Cerebellar cortex (tissue), 1 donor: ENCODE measurements around the gene NOTCH2.

Experiments used
- DNase-seq: peaks from one replicate; pipeline ENCODE4 v3.0.0-alpha.2; 2015; ENCODE audit warnings: low spot score

The NOTCH2 gene

DNA sequence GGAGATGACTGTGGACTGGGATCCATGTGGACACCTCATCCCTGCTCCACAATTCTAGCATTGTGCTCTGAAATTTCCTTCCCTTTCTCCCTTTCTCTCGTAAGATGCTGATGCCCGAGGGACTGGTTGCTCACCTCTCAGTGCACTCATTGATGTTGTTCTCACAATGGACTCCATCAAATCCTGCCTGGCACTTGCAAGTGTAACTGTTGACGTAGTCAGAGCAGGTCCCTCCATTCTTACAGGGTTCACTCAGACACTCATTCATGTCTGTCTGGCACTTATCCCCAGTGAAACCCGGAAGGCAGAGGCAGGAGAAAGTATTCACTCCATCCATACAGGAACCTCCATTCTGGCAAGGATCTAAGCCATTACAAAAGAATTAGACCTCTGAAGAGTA, 128.1 kb downstream of the NOTCH2 start:
- DNase-seq, result no peak

- DNase-seq, result no peak
Observed at GRCh38 chr1:119940697-119941096, 128.8 kb downstream of the NOTCH2 start.

GRCh38 chr1:119937198-119937597, 132.3 kb downstream of the NOTCH2 start:
- DNase-seq, result no peak

DNA sequence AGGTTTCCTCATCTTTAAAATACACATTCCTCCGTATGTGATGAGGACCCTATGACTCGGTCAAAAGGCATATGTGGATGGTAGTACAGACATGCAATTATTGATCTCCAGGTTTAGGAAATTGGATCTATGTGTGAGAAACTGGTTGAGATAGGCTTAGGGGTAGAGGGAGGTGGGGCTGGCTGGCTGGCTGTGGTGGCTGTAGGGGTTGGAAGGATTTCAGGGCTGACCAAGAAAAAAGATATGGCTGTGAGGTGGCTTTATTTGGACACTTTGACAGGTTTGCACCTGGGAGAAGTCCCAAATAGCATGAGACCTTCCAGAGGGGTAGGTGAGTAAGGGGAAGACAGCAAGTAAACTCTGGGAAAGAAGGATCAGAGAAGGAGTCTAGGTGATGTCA, 133.5 kb downstream of the NOTCH2 start:
- no peak for DNase-seq

DNA sequence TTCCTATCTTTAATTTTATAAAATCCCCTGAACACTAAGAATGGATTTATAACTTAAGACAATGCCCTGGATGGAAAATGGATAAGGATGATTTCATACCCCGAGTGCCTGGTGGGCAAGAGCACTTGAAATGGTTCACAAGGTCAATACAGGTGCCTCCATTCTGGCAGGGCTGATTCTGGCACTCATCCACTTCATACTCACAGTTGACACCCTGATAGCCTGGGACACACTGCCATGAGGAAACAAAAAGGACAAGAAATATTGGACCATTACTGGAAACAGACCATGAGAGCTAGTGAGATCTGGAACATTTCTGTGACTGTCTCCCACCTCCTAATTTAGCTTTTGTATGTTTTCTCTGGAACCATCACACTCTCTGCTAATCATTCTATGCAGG, 134.1 kb downstream of the NOTCH2 start:
- DNase-seq, result no peak

- no peak for DNase-seq
Observed at GRCh38 chr1:119933397-119933796, 136.1 kb downstream of the NOTCH2 start.

- no peak for DNase-seq
Observed at GRCh38 chr1:119929643-119930315, 139.7 kb downstream of the NOTCH2 start.

DNA sequence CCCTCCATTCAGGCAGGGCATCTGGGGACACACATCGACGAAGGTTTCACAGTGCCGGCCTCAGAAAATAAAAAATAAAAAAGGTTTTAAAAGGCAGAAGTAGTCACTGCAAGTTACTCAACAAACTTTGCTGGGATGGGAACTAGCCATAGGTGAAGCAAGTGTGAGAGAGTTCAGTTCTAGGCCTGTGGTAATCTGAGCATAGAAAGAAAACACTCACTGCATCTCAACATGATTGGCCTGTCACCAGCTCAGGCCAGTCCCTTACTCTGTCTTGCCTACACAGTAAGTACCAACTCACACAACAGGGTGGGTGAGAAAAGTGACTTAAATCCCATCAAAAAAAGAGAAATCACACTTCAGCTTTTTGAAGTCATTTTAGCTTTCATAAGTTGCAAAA, 142.9 kb downstream of the NOTCH2 start:
- DNase-seq, result no peak

GRCh38 chr1:119924948-119925898, 144.2 kb downstream of the NOTCH2 start:
- DNase-seq, result no peak

- DNase-seq, result no peak
Observed at GRCh38 chr1:119920104-119920968, 149.1 kb downstream of the NOTCH2 start.

- DNase-seq, result no peak
Observed at GRCh38 chr1:119919241-119919640, 150.2 kb downstream of the NOTCH2 start.

DNA sequence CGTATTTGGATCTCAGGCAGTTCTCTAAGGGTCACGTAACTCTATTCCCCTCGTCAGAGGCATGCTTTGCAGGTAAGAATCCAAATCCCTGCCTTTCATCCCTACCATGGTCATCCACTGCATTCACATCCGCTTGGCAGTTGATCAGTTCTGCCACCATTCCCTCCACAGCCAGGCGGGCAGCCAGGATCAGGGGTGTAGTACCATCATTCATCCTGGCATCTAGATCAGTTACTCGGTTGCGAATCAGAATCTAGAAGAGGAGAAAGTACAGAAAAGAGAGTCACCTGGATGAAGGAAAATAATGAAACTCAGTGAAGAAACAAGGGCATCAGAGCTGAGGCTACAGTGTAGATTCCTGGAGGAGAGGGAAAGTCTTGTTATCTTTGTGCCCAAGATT, 151.2 kb downstream of the NOTCH2 start:
- DNase-seq, result no peak

- DNase-seq, result no peak
Observed at GRCh38 chr1:119917304-119918055, 152.0 kb downstream of the NOTCH2 start.

GRCh38 chr1:119915517-119915916, 153.9 kb downstream of the NOTCH2 start:
- DNase-seq, result no peak

DNA sequence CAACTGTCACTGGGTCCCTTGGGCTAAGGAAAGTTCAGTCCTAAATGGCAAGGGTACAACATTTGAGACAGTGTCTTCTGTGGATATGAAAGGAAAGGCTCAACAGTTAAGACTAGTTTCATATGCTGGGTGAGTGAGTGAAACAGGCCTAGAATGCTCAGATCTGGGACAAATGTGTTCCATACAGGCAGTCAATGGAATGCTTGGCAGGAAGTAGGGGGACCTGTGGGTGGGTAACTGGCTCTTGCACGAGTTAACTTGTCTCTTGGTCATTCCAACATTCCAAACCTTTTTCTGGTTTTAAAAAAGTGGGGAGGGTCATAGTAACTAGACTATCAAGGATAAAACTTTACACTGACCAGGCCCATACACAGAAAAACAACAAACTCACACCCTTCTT, 155.4 kb downstream of the NOTCH2 start:
- no peak for DNase-seq

- DNase-seq, result no peak
Observed at GRCh38 chr1:119912963-119913362, 156.5 kb downstream of the NOTCH2 start.

DNA sequence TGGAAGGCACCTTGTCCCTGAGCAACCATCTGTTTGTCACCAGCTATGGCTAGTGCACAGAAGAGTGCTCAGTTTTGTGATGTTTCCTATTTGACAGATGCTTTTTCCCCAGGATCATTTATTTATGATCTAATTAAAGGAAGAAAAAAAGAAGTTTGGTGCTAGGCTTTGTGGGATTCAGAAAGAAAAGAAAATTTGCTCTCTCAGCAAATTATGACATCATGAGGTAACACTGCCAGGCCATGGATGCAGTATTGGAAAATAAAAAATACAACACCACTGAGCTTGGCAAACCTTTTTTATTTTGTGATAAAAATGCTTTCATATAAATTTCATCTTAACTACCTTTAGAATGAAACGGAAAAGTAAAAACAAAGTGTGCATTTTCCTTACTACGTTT, 157.7 kb downstream of the NOTCH2 start:
- no peak for DNase-seq

DNA sequence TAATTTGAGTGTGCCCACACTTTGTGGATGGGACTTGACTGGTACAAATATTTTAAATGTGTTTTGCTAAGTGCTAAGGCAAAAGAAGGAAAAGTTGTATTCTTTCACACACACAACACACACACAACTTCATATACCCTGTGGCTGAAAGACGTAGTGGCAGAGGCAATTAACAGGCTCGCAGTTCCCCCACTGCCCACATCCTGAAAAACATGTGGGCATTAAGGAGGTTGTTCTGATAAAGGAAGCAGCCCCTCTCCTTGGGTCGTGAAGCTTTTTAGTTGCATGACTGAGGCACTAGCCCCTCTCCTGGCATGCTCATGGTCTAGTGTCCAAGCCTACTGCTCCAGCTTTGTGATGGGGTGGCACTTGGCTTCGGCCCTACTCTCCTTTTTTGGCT, 158.8 kb downstream of the NOTCH2 start:
- DNase-seq, result no peak

- DNase-seq, result no peak
Observed at GRCh38 chr1:119909890-119910596, 159.4 kb downstream of the NOTCH2 start.

GRCh38 chr1:119908661-119909060, 160.8 kb downstream of the NOTCH2 start:
- DNase-seq, result no peak
